ENCODE data around the gene KIRREL3. TPM values are rescaled to one million over a fixed set of nuclear protein-coding genes. Genes with fewer than 3 reads are reported as not detected.

Gene KIRREL3
- polyA plus RNA-seq, 1 donor (not counting 4 experiments of a cell fraction or from before 2014, with no cell fraction given) = 0.04 TPM

DNA sequence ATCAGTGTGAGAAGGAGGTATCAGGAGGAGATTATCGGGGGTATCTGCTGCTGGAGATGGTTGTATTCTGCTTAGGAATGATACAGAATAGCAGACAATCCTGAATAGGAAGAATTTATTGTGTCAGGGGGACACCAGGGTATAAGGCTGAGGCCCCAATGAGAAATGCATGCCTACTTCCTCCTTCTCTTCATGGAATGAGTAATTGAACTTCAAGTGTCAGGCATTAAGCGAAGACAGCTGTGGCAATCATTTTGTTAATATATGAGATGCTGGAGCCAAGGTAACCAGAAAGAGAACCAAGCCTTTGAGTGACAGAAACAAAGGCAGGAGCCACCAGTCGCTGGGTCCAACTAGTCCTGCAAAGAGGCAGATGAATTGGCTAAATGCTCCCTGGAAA, 49.1 kb downstream of the KIRREL3 start:
- Histone ChIP-seq H3K9me1 (ENCODE audit: control insufficient read depth, extremely low read depth, insufficient read depth, low read length) (no peaks in the 10 kb centered on the region), H3K4me2 (ENCODE audit: control insufficient read depth, extremely low read depth, insufficient read depth, low read depth, low read length) (no peak overlapping the region), H2AFZ (ENCODE audit: control insufficient read depth, low read length) (no peak overlapping the region), H3K27me3 (ENCODE audit: control insufficient read depth, extremely low read depth, insufficient read depth, low read length) (no peaks in the 10 kb centered on the region), H3K9me3 (ENCODE audit: control insufficient read depth, low read depth, low read length) (no peaks in the 10 kb centered on the region), H3K79me2 (ENCODE audit: control insufficient read depth, insufficient read depth, low read length) (no peaks in the 10 kb centered on the region), H3K9ac (ENCODE audit: control insufficient read depth, extremely low read depth, insufficient read depth, low read length) (no peak overlapping the region), H3K4me1 (ENCODE audit: control insufficient read depth, extremely low read depth, insufficient read depth, low read length) (no peaks in the 10 kb centered on the region), H3K36me3 (ENCODE audit: control insufficient read depth in 2 of 2, extremely low read depth in 1 of 2, insufficient read depth in 2 of 2, low read length in 2 of 2) (no peaks in the 10 kb centered on the region), H3K4me3 (ENCODE audit: control insufficient read depth in 2 of 3, extremely low read depth in 1 of 3, insufficient read depth in 2 of 3, low read depth in 1 of 3, low read length in 3 of 3) (no peak overlapping the region), H4K20me1 (ENCODE audit: control insufficient read depth, extremely low read depth, insufficient read depth, low read length) (no peaks in the 10 kb centered on the region), H3K27ac (ENCODE audit: control insufficient read depth, insufficient read depth, low read length) (no peak overlapping the region)
- TF ChIP-seq EZH2 (IDR thresholded peaks at IDR 0.05; ENCODE audit: low read length) = no peak
- TF ChIP-seq, protein P1, sequence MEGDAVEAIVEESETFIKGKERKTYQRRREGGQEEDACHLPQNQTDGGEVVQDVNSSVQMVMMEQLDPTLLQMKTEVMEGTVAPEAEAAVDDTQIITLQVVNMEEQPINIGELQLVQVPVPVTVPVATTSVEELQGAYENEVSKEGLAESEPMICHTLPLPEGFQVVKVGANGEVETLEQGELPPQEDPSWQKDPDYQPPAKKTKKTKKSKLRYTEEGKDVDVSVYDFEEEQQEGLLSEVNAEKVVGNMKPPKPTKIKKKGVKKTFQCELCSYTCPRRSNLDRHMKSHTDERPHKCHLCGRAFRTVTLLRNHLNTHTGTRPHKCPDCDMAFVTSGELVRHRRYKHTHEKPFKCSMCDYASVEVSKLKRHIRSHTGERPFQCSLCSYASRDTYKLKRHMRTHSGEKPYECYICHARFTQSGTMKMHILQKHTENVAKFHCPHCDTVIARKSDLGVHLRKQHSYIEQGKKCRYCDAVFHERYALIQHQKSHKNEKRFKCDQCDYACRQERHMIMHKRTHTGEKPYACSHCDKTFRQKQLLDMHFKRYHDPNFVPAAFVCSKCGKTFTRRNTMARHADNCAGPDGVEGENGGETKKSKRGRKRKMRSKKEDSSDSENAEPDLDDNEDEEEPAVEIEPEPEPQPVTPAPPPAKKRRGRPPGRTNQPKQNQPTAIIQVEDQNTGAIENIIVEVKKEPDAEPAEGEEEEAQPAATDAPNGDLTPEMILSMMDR (optimal IDR thresholded peaks at IDR 0.05 in 1 of 3, IDR thresholded peaks at IDR 0.05 in 1 of 3, conservative IDR thresholded peaks at IDR 0.05 in 1 of 3; ENCODE audit: extremely low read depth in 1 of 3, insufficient read depth in 2 of 3, low read length in 3 of 3) = no peak
- FAIRE-seq = no peak
- DNase-seq (ENCODE audit: low read depth, low spot score) = no peak
- dilution Hi-C loops (cut with MboI; ENCODE audit: extremely low pct_ligation_motif_present, low sequenced_read_pairs) = no loop called here

DNA sequence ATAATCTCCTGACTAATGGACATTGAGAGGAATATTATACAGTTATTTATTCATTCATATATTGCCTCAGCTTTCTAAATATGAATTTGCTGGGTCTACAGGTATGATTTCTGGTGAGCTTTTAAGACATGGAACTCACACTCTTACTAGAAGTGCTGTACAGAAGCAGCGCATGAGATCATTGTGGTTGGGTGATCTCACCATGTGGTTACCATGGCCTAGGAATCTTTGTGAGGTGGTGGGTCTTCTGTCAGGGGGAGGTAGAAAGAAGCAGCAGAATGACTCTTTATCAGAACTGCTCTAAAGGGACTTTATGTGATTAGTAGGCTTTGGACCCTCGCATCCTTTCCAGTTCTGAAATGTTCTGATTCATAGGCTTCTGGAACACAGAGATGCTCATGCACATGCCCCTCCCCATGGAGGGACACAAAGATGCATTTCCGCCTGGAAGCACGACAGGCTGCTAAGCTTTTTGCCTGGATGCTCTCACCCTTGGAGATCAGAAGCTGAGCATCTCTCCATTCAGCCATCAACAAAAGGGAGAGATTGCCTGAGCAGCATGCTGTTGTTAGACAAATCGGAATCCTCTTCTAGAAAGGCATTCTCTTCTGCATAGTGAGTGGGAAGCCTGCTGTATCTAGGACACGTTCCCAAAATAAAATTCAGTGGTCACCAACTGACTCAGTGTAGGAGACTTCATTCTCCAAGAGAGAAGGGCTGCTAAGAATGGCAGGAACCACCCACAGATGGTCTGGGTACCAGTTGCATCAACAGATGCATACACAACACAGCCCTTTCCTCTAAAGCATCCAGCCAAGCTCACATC, 51.3 kb downstream of the KIRREL3 start:
- Histone ChIP-seq H2AFZ (ENCODE audit: control insufficient read depth, low read length) (no peak overlapping the region), H3K4me3 (ENCODE audit: control insufficient read depth in 2 of 3, extremely low read depth in 1 of 3, insufficient read depth in 2 of 3, low read depth in 1 of 3, low read length in 3 of 3) (no peak overlapping the region), H3K9me3 (ENCODE audit: control insufficient read depth, low read depth, low read length) (no peaks in the 10 kb centered on the region), H3K9ac (ENCODE audit: control insufficient read depth, extremely low read depth, insufficient read depth, low read length) (no peak overlapping the region), H3K4me2 (ENCODE audit: control insufficient read depth, extremely low read depth, insufficient read depth, low read depth, low read length) (no peak overlapping the region), H3K4me1 (ENCODE audit: control insufficient read depth, extremely low read depth, insufficient read depth, low read length) (no peaks in the 10 kb centered on the region), H4K20me1 (ENCODE audit: control insufficient read depth, extremely low read depth, insufficient read depth, low read length) (no peaks in the 10 kb centered on the region), H3K79me2 (ENCODE audit: control insufficient read depth, insufficient read depth, low read length) (no peaks in the 10 kb centered on the region), H3K36me3 (ENCODE audit: control insufficient read depth in 2 of 2, extremely low read depth in 1 of 2, insufficient read depth in 2 of 2, low read length in 2 of 2) (no peaks in the 10 kb centered on the region), H3K27ac (ENCODE audit: control insufficient read depth, insufficient read depth, low read length) (no peak overlapping the region), H3K9me1 (ENCODE audit: control insufficient read depth, extremely low read depth, insufficient read depth, low read length) (no peaks in the 10 kb centered on the region), H3K27me3 (ENCODE audit: control insufficient read depth, extremely low read depth, insufficient read depth, low read length) (no peaks in the 10 kb centered on the region)
- dilution Hi-C loops (cut with MboI; ENCODE audit: extremely low pct_ligation_motif_present, low sequenced_read_pairs) = no loop called here
- DNase-seq (ENCODE audit: low read depth, low spot score) = no peak
- FAIRE-seq = no peak
- no peak for TF ChIP-seq EZH2 (IDR thresholded peaks at IDR 0.05; ENCODE audit: low read length)
- TF ChIP-seq, protein P1 (optimal IDR thresholded peaks at IDR 0.05 in 1 of 3, IDR thresholded peaks at IDR 0.05 in 1 of 3, conservative IDR thresholded peaks at IDR 0.05 in 1 of 3; ENCODE audit: extremely low read depth in 1 of 3, insufficient read depth in 2 of 3, low read length in 3 of 3) = no peak
